DOHH2 (cell line): ENCODE measurements around the gene RPAP2.
"Not testable (repeated sequence)": the region's sequence is repeated elsewhere in the genome, so short reads cannot be mapped to it uniquely, and the experiment has no call there.

Source experiments
- H3F3A ChIP-seq: fragments of 200-600 bp; sonication (generic), shearing (Covaris generic); 2 replicates; pipeline ENCODE4 v1.6.0; 2016; ENCODE audit warnings: antibody characterized with exemption, mild to moderate bottlenecking; ENCODE audit not compliant: control insufficient read depth, insufficient read depth
- H3K27ac ChIP-seq: fragments of 200-600 bp; sonication (generic); 2 replicates; pipeline ENCODE4 v1.5.1; 2014; ENCODE audit warnings: low read depth, mild to moderate bottlenecking, low read length, moderate library complexity
- H3K27me3 ChIP-seq: fragments of 200-600 bp; sonication (generic); 2 replicates; pipeline ENCODE4 v1.6.1; 2014; ENCODE audit warnings: mild to moderate bottlenecking, low read length, mixed read lengths; ENCODE audit not compliant: control insufficient read depth
- H3K36me3 ChIP-seq: fragments of 200-600 bp; sonication (generic); 2 replicates; pipeline ENCODE4 v1.6.1; 2014; ENCODE audit warnings: mild to moderate bottlenecking, low read length, moderate library complexity, mixed read lengths; ENCODE audit not compliant: control insufficient read depth
- H3K4me1 ChIP-seq: fragments of 200-600 bp; sonication (generic); 2 replicates; pipeline ENCODE4 v1.6.1; 2014; ENCODE audit warnings: mild to moderate bottlenecking, low read length, mixed read lengths; ENCODE audit not compliant: control insufficient read depth
- H3K4me2 ChIP-seq: fragments of 200-600 bp; sonication (generic); 2 replicates; pipeline ENCODE4 v1.6.0; 2014; ENCODE audit warnings: mild to moderate bottlenecking, low read length, moderate library complexity
- H3K4me3 ChIP-seq: fragments of 200-600 bp; sonication (generic); 2 replicates; pipeline ENCODE4 v1.5.1; 2014; ENCODE audit warnings: mild to moderate bottlenecking, low read length, mixed read lengths
- H3K79me2 ChIP-seq: fragments of 200-600 bp; sonication (generic); 2 replicates; pipeline ENCODE4 v1.6.1; 2014; ENCODE audit warnings: mild to moderate bottlenecking, low read length, mixed read lengths; ENCODE audit not compliant: control insufficient read depth
- H3K9me2 ChIP-seq: fragments of 200-600 bp; sonication (generic); replicated peaks from 2 replicates; pipeline ENCODE4 v1.6.1; 2014; ENCODE audit warnings: mild to moderate bottlenecking, low read length, mixed read lengths; ENCODE audit not compliant: control insufficient read depth
- H3K9me3 ChIP-seq: fragments of 200-600 bp; sonication (generic); 2 replicates; pipeline ENCODE4 v1.6.1; 2014; ENCODE audit warnings: antibody characterized with exemption, low read length, mixed read lengths; ENCODE audit not compliant: control insufficient read depth, insufficient read depth
- H4K20me1 ChIP-seq: fragments of 200-600 bp; sonication (generic); 2 replicates; pipeline ENCODE4 v1.6.0; 2014; ENCODE audit warnings: low read depth, mild to moderate bottlenecking, antibody characterized with exemption, low read length, moderate library complexity; ENCODE audit not compliant: control insufficient read depth, insufficient read depth
- EZH2phosphoT487 ChIP-seq: fragments of 200-600 bp; sonication (generic); IDR thresholded peaks from 2 replicates; pipeline ENCODE4 v1.6.1; 2017; ENCODE audit warnings: borderline replicate concordance, mild to moderate bottlenecking, antibody characterized with exemption, low read length, moderate library complexity, mixed read lengths
- TF ChIP-seq, protein P1 (sequence below): fragments of 200-600 bp; sonication (generic); IDR thresholded peaks from one replicate; pipeline ENCODE4 v1.5.1; 2014; ENCODE audit warnings: antibody characterized with exemption, mild to moderate bottlenecking, low read depth, low read length; ENCODE audit not compliant: poor library complexity, severe bottlenecking

Gene RPAP2

DNA sequence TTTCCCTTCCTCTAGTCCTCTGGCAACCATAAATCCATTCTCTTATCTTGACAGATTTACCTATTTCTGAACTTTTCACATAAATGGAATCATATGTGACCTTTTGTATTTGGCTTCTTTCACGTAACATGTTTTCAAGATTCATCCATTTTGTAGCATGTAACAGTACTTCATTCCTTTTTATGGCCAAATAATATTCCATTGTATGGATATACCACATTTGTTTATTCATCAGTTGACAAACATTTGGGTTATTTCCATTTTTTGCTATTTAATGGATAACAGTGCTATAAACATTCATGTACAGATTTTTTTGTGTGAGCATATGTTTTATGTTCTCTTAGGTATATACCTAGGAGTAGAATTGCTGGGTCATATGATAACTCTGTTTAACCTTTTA is 54.0 kb downstream of the RPAP2 start:
- Histone ChIP-seq H4K20me1 (no peaks in the 10 kb centered on the region), H3F3A (no peaks in the 10 kb centered on the region), H3K9me2 (no peaks in the 10 kb centered on the region), H3K4me2 (no peak overlapping the region), H3K9me3 (no peaks in the 10 kb centered on the region; the same call in 1 of the 2 replicates), H3K4me1 (no peaks in the 10 kb centered on the region), H3K79me2 (no peaks in the 10 kb centered on the region), H3K4me3 (no peak overlapping the region), H3K27me3 (no peaks in the 10 kb centered on the region), H3K27ac (no peak overlapping the region), H3K36me3 (peaks cover 23% of the 10 kb centered on the region)
- TF ChIP-seq, protein P1, sequence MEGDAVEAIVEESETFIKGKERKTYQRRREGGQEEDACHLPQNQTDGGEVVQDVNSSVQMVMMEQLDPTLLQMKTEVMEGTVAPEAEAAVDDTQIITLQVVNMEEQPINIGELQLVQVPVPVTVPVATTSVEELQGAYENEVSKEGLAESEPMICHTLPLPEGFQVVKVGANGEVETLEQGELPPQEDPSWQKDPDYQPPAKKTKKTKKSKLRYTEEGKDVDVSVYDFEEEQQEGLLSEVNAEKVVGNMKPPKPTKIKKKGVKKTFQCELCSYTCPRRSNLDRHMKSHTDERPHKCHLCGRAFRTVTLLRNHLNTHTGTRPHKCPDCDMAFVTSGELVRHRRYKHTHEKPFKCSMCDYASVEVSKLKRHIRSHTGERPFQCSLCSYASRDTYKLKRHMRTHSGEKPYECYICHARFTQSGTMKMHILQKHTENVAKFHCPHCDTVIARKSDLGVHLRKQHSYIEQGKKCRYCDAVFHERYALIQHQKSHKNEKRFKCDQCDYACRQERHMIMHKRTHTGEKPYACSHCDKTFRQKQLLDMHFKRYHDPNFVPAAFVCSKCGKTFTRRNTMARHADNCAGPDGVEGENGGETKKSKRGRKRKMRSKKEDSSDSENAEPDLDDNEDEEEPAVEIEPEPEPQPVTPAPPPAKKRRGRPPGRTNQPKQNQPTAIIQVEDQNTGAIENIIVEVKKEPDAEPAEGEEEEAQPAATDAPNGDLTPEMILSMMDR = no peak
- TF ChIP-seq EZH2phosphoT487 = no peak

DNA sequence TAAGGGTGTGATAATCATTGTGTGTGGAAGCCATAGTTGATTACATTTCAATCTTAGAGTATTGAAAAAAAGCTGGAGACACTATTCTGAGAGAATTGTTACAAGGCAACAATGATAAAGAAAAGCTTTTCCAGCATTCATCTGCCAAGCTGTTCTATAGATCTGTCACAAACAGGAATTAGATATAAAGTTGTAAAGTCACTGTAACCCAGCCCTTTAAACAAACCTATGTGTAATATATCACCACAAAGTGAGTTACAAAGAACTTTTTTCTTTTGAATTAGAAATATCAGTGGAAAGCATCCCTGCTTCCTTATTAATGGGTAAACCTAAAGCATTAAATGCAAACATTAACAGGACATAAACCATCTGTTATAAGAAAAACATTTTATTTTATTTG is 55.4 kb downstream of the RPAP2 start:
- no peaks in the 10 kb centered on the region for H4K20me1 ChIP-seq
- H3K79me2 ChIP-seq = no peaks in the 10 kb centered on the region
- TF ChIP-seq EZH2phosphoT487 = no peak
- TF ChIP-seq, protein P1 = no peak
- no peaks in the 10 kb centered on the region; the same call in 1 of the 2 replicates for H3K9me3 ChIP-seq
- H3K4me3 ChIP-seq = no peak overlapping the region
- H3K4me1 ChIP-seq = no peaks in the 10 kb centered on the region
- no peaks in the 10 kb centered on the region for H3K27me3 ChIP-seq
- peaks cover 18% of the 10 kb centered on the region for H3K36me3 ChIP-seq
- H3K27ac ChIP-seq = no peak overlapping the region
- no peak overlapping the region for H3K4me2 ChIP-seq
- H3F3A ChIP-seq = no peaks in the 10 kb centered on the region
- no peaks in the 10 kb centered on the region for H3K9me2 ChIP-seq

DNA sequence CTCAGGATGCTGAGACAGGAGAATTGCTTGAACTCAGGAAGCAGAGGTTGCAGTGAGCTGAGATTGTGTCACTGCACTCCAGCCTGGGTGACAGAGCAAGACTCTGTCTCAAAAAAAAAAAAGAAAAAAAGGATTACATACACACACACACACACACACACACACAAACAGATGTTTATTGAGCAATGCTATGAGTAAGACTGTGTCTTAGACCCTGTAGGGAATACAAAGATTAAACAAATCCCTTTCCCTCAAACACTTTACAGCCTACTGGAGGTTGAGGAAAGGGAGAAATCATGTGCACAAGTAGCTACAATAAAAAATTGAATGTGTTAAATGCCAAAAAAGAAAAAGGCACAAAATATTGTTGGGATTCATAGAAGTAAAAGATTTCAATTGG is 58.1 kb downstream of the RPAP2 start:
- Histone ChIP-seq H3F3A (no peaks in the 10 kb centered on the region), H4K20me1 (no peaks in the 10 kb centered on the region), H3K27ac (no peak overlapping the region), H3K79me2 (no peaks in the 10 kb centered on the region), H3K4me2 (no peak overlapping the region), H3K4me1 (no peaks in the 10 kb centered on the region), H3K4me3 (no peak overlapping the region), H3K9me3 (no peaks in the 10 kb centered on the region; the same call in 1 of the 2 replicates), H3K36me3 (peaks cover 12% of the 10 kb centered on the region), H3K27me3 (no peaks in the 10 kb centered on the region), H3K9me2 (no peaks in the 10 kb centered on the region)
- TF ChIP-seq EZH2phosphoT487 = no peak
- TF ChIP-seq, protein P1 = no peak

DNA sequence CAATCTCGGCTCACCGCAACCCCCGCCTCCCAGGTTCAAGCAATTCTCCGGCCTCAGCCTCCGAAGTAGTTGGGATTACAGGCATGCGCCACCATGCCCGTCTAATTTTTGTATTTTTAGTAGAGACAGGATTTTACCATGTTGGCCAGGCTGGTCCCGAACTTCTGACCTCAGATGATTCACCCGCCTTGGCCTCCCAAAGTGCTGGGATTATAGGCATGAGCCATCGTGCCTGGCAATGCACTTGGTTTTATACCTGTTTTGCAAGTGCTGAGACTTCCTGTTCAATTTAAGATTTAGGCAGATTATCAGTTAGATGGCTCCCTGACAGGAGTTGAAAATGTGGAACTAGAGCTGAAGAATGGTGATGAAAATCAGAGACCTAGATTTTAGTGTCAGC is 60.5 kb downstream of the RPAP2 start:
- H3K36me3 ChIP-seq, H3K9me3 ChIP-seq, H3K27me3 ChIP-seq, H4K20me1 ChIP-seq, H3K9me2 ChIP-seq, H3K4me1 ChIP-seq, H3F3A ChIP-seq, H3K4me2 ChIP-seq, H3K27ac ChIP-seq, H3K79me2 ChIP-seq, H3K4me3 ChIP-seq: not testable (repeated sequence)
